ENCODE measurements around the gene ADAM12.

- TF ChIP-seq CTCF (IDR thresholded peaks at IDR 0.05; ENCODE audit: low read depth, low read length, poor library complexity, severe bottlenecking) (no peak), EZH2phosphoT487 (IDR thresholded peaks at IDR 0.05; ENCODE audit: borderline replicate concordance, low read length) (no peak)
These were observed 35.6 kb upstream of the ADAM12 start for GRCh38 chr10:126423732-126424491.

All from DOHH2 (cell line).